Measurements from ENCODE around the gene ALG2.

DNA sequence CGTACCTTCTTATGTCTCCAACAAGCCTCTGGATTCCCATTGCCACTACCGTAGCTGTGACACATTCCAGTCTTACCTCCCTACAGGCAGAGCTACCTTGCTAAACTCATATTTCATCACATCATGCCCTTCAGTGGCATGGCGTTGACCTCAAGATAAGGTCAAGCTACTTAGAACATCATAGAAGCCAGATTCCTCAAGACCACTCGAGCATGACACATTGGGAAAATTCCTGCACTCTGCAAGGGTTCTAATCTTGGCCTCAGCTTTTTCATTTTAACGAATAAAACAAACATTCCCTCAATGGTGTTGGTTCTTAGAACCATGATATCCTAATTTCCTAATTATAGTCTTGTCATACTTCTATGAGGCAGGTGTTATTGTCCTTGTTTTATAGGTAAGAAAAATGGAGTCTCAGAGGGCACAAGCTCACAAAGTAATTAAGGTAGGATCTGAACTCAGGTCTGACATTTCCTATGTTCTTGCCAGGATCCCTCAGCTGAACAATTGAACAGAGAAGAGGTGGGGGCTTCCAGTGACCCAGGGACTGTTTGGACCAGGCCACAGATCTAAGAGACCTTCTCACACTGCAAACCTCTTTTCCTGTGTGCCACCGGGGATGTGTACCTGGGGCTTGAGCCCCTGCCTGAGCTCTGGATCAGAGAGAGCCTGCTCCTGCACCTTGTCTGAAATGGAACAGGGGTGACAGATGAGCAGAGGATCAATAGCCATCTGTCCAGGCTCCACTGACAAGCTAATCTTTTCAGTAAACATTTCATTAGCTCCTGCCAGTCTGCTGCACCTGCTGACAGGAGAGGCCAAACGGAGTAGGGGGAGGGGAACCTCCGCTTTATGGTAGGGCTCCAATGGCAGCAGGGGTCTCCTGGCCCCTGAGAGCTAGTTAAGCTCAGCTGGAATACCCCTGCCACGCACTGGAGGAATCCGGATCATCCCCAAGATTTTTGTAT lies 49.3 kb downstream of the ALG2 start:
- TF ChIP-seq NRF1 (IDR thresholded peaks at IDR 0.05; ENCODE audit: low read depth, low read length) (no peak), RAD21 (IDR thresholded peaks at IDR 0.05; ENCODE audit: low read length) (no peak), GABPA (IDR thresholded peaks at IDR 0.05; ENCODE audit: low read depth) (no peak), FOXJ3 (CRISPR knock-in tag; IDR thresholded peaks at IDR 0.05) (no peak), POLR2AphosphoS5 (IDR thresholded peaks at IDR 0.05; ENCODE audit: low read depth, low read length) (no peak), EZH2phosphoT487 (IDR thresholded peaks at IDR 0.05; ENCODE audit: borderline replicate concordance, low read depth) (no peak), EP300 (IDR thresholded peaks at IDR 0.05; ENCODE audit: borderline replicate concordance in 1 of 2, low read depth in 1 of 2, low read length in 1 of 2) (no peak)
- TF ChIP-seq, protein P1, sequence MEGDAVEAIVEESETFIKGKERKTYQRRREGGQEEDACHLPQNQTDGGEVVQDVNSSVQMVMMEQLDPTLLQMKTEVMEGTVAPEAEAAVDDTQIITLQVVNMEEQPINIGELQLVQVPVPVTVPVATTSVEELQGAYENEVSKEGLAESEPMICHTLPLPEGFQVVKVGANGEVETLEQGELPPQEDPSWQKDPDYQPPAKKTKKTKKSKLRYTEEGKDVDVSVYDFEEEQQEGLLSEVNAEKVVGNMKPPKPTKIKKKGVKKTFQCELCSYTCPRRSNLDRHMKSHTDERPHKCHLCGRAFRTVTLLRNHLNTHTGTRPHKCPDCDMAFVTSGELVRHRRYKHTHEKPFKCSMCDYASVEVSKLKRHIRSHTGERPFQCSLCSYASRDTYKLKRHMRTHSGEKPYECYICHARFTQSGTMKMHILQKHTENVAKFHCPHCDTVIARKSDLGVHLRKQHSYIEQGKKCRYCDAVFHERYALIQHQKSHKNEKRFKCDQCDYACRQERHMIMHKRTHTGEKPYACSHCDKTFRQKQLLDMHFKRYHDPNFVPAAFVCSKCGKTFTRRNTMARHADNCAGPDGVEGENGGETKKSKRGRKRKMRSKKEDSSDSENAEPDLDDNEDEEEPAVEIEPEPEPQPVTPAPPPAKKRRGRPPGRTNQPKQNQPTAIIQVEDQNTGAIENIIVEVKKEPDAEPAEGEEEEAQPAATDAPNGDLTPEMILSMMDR (IDR thresholded peaks at IDR 0.05): no peak
- TF ChIP-seq, protein P2, sequence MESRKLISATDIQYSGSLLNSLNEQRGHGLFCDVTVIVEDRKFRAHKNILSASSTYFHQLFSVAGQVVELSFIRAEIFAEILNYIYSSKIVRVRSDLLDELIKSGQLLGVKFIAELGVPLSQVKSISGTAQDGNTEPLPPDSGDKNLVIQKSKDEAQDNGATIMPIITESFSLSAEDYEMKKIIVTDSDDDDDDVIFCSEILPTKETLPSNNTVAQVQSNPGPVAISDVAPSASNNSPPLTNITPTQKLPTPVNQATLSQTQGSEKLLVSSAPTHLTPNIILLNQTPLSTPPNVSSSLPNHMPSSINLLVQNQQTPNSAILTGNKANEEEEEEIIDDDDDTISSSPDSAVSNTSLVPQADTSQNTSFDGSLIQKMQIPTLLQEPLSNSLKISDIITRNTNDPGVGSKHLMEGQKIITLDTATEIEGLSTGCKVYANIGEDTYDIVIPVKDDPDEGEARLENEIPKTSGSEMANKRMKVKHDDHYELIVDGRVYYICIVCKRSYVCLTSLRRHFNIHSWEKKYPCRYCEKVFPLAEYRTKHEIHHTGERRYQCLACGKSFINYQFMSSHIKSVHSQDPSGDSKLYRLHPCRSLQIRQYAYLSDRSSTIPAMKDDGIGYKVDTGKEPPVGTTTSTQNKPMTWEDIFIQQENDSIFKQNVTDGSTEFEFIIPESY (IDR thresholded peaks at IDR 0.05; ENCODE audit: borderline replicate concordance, low read depth): no peak
- TF ChIP-seq, protein P3, sequence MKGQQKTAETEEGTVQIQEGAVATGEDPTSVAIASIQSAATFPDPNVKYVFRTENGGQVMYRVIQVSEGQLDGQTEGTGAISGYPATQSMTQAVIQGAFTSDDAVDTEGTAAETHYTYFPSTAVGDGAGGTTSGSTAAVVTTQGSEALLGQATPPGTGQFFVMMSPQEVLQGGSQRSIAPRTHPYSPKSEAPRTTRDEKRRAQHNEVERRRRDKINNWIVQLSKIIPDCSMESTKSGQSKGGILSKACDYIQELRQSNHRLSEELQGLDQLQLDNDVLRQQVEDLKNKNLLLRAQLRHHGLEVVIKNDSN (IDR thresholded peaks at IDR 0.05; ENCODE audit: borderline replicate concordance, low read depth): no peak
